MM.1S (cell line): ENCODE measurements around the gene KRTAP1-1.

Experiments used
- EZH2 ChIP-seq: fragments of 300-600 bp; sonication (generic); optimal IDR thresholded peaks from 2 replicates; pipeline ENCODE3; 2017; ENCODE audit warnings: low read depth, mild to moderate bottlenecking, antibody characterized with exemption, low read length, mixed read lengths
- EZH2phosphoT487 ChIP-seq: fragments of 300-600 bp; sonication (generic); IDR thresholded peaks from 2 replicates; pipeline ENCODE4 v1.6.1; 2018; ENCODE audit warnings: antibody characterized with exemption, low read length
- TF ChIP-seq, protein P1 (sequence below): fragments of 300-600 bp; sonication (generic); IDR thresholded peaks from 2 replicates; pipeline ENCODE4 v1.5.1; 2016; ENCODE audit warnings: antibody characterized with exemption, low read length, mixed read lengths

DNA sequence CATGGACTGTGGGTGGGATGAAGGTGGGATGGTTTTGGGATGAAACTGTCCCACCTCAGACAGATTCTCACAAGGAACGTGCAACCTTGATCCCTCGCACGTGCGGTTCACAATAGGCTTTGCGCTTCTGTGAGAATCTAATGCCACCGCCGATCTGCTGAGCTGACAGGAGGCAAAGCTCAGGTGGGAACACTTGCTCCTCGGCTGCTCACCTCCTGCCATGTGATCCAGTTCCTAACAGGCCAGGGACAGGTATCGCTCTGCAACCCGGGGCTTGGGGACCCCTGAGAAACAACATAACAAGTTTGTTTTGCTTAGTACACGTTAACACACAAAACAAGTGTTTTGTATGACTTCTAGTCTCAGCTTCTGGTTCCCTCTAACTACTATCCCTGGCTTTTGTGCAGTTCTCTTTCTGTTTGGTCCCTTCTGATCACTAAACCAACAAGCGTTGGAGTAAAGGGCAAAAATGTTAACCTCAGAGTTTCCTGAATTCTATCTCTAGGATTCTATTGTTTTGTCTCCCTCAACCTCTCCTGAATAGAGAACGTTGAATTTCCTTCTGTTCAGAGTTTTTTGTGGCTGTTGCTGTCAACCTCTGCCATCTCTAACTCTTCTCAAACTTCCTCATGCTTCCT lies 24.6 kb downstream of the KRTAP1-1 start:
- TF ChIP-seq EZH2 (no peak), EZH2phosphoT487 (no peak)
- TF ChIP-seq, protein P1, sequence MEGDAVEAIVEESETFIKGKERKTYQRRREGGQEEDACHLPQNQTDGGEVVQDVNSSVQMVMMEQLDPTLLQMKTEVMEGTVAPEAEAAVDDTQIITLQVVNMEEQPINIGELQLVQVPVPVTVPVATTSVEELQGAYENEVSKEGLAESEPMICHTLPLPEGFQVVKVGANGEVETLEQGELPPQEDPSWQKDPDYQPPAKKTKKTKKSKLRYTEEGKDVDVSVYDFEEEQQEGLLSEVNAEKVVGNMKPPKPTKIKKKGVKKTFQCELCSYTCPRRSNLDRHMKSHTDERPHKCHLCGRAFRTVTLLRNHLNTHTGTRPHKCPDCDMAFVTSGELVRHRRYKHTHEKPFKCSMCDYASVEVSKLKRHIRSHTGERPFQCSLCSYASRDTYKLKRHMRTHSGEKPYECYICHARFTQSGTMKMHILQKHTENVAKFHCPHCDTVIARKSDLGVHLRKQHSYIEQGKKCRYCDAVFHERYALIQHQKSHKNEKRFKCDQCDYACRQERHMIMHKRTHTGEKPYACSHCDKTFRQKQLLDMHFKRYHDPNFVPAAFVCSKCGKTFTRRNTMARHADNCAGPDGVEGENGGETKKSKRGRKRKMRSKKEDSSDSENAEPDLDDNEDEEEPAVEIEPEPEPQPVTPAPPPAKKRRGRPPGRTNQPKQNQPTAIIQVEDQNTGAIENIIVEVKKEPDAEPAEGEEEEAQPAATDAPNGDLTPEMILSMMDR: no peak
